NCI-H1436 treated with DMSO at 0.1 percent for 48 hours (cell line): ENCODE data around the gene FKBP7.
"Not testable (repeated sequence)": the region's sequence is repeated elsewhere in the genome, so short reads cannot be mapped to it uniquely, and the experiment has no call there.

Experiments used
- DNase-seq: peaks from one replicate; lab custom pipeline; 2025; lab: John Stamatoyannopoulos, UW

Gene FKBP7

DNA sequence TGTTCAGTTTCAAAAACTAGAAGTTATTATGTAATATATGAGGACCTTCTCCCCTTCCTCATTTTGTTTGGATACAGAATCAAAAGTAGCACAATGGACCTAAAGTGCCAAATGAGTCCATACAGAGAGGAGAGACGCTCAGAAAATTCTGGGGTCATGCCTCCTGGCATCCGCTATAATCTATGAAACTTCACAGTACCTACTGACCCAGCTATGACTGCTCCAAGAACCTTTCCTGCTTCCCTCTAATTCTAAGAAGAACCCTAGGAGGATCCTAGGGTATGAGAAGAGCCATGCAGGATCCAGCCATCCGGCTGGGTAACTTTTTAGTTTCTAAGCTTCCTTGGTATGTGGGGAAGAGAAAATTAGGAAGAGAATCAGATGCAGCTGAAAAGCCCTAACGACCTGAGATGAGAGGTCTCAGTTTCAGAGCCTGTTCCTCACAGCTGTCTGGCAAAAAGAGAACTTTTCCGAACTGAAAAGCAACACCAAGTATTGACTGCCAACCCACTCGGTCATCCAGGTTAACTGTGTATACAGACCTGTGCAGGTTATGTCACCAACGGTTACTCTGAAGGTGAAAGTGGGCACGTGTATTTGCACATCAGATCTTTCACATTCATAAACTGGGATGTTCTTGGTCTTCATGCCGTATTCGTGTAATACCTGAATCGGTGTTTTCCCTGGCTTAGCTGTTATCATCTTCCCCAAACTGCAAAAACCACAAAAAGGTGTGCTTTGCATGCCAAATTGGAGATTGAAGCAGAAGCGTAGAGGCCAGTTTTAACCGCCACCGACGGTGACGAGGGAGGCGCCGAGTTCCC is 28.5 kb downstream of the FKBP7 start:
- DNase-seq, result no peak

DNA sequence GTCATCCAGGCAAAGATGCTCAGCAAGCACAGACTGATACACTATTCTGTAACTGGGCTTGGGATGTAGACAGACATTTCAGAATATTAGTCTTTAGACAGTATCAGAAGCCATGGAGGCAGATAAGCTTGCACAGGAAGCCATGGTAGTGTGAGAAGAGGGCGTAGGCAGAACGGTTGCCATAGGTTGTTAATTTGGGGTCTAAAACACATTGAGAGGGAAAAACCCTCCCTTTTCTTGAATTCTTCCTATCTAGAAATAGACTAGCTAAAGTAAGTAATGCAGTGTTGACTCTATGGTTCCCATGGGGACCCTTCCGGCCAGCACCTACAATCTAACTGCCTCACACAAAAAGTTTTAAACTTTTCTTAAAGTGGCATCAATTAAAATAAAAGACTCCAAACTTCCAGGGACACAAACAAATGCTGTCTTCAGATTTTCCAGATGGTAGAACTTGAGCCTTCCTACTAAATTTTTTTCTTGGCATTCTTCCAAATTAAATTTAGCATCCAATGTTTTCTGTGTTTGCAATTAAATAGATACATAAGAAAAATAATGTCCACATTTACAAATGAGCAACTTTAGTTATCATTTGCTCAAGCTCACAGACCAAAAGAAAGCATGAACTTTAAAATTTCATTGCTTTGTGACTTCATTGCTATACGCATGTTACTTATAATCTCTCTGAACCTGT is 29.3 kb downstream of the FKBP7 start:
- no peak for DNase-seq

DNA sequence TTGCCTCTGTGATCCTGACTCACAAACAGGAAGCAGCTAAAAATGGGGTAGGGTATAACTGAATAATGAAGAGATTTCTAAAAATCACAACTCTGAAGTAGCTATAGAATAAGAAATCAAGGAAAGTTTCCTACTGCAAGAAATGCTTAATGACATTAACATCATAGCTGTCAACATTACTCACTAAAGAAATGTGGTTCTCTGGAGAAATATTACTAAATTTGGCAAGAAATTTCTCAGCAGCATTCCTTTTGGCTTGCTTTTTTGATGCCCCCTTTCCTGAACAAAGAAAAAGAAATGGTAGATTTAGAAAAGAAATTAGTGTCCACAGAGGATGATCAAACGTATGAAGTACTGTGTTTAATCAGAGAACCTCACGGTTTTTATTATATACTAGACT is 37.0 kb downstream of the FKBP7 start:
- DNase-seq, result no peak

GRCh38 chr2:178436662-178437061 is 41.7 kb downstream of the FKBP7 start:
- no peak for DNase-seq

DNA sequence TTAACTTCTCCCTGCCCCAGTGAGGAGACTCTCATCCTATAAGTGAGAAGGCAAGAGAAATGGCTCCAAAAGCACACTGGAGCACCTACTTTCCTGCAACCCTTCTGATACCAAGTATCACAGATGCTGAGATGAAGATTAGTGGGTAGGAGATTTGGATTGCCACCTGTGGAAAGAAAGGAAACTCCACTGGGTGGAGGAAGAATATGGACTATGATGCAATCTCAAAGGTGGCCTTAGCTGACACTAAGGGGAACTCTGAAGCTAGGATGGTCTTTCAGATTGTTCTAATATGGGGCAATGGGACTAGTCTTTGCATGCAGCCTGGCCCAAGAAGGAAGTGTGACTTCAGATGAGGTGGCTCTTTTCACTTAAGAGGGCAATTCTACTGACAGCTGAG is 49.1 kb downstream of the FKBP7 start:
- no peak for DNase-seq

DNA sequence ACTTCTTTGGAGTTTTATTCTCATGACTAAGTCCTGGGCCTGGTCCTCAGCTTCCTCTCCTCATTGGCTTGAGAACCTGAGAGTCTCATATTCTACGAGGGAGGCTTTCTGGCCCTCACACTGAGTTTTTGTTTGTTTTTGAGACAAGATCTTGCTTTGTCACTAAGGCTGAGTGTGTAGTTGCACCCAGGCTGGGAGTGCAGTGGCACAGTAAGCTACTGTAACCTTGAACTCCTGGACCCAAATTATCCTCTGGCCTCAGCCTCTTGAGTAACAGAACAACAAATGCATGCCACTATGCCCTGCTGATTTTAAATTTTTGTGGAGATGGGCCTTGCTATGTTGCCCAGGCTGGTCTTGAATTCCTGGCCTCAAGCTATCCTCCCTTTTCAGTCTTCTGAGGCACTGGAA is 50.0 kb downstream of the FKBP7 start:
- DNase-seq, result no peak

DNA sequence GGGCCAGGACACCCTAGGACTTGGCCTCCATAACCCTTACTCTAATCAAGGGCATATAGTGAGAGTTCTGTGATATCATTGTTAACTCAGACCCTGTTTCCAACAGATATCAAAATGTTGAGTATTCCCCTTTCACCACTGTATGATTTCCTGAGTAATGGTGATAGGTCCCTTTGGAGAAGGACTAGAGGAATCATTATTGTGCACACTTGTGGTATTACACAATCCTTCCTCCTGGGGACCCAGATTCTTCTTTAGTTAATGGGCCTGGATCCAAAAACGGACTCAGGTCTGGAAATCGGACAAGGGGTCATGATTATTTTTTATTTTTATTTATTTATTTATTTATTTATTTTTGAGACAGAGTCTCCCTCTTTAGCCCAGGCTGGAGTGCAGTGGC is 50.9 kb downstream of the FKBP7 start:
- no peak for DNase-seq

DNA sequence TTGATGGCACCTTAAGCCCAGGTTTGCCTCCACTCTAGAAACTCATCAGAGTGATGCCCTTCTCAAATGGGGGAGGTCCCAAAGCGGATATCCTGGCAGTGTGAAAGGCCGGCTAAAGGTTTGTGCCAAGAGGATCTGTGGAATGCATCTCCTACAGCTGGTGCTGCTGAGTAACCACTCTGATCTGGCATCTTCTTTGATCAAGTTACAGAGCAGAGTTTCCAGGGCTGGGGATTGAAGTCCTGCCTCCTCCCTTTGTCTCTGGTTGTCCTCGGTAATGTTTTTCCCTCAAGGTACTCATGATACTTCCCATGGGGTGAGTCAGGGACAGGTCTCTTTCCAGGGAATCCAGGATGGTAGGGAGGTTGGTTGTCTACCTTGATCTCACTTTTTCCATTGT is 52.0 kb downstream of the FKBP7 start:
- no peak for DNase-seq

DNA sequence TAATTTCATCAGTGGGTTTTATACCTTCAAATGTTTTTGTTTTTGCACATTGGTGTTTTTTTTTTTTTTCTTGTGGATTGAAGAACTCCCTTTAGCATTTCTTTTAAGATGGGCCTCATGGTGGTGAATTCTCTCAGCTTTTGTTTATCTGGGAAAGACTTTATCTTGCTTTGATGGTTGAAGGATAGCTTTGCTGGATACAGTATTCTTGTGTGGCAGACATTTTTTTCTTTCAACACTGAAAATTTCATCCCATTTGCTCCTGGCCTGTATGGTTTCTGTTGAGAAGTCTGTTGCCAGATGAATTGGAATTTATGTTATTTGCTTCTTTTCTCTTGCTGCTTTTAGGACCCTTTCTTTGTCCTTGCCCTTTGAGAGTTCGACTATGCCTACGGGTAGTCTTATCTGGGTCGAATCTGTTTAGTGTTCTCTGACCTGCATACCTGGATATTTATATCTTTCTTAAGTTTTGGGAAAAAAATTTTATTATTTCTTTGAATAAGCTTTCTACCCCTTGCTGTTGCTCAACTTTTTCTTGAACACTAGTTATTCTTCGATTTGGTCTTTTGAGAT is 53.1 kb downstream of the FKBP7 start:
- DNase-seq, result no peak

DNA sequence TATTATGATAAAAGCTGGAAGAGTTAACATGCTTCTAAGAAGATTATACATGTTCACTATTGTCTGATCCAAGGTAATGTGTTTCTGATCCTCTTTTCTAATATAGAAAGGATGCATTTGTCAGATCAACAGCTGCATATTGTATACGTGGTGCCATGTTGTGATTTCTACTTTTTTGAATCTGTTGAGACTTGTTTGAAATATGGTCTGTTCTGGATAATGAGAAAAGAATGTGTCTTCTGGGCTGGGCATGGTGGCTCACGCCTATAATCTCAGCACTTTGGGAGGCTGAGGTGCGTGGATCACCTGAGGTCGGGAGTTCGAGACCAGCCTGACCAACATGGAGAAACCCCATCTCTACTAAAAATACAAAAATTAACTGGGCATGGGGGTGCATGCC is 54.7 kb downstream of the FKBP7 start:
- not testable (repeated sequence) for DNase-seq

- no peak for DNase-seq
Measured at GRCh38 chr2:178422097-178422496, 56.3 kb downstream of the FKBP7 start.

DNA sequence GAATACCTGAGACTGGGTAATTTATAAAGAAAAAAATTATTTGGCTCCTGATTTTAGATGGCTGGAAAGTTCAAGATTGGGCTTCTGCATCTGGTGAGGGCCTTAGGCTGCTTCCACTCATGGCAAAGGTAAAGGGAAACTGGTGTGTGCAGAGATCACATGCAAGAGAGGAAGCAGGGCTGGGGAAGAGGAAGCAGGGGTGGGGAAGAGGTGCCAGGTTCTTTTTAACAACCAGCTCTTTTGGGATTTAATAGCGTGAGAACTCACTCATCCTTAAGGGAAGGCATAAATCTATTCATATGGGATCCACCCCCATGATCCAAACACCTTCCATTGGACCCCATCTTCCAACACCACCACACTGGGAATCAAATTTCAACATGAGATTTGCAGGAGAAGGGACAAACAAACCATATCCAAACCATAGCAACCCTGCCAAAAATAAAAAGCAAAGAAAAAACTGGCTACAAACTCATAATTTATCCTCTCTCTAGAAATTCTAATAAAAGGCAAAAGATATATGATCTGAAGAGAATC is 57.9 kb downstream of the FKBP7 start:
- DNase-seq, result no peak

DNA sequence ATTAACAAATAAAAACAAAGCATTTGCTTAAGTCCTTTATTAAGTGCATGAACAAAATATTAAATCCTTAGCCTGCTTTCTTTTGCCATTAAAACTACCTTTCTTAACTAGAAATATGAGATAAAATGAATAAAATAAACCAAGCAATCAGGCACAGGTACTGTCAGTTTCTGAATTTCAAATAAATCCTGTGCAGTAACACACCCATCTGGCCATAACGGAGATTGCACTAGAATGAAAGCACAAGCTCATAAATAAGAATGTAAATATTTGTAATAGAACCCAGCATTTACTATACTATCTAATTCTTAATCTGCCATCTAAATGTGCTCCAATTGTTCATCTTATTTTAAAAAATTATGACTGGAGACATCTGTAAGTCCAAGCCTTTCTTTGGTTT is 59.3 kb downstream of the FKBP7 start:
- no peak for DNase-seq

DNA sequence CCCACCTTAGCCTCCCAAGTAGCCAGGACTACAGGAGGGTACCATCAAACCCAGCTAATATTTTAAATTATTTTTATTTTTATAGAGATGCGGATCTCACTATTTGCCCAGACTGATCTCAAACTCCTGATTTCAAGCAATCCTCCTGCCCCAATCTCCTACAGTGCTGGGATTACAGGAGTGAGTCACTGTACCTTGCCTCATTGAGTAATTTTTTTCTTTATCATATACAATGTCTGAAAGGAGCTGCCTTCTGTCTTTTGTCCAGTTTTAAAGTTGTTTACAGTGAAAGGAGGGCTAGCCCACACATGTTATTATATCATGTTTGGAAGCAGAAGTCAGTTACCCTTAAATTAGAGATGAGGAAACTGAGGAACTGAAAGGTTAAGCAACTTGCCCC is 60.0 kb downstream of the FKBP7 start:
- no peak for DNase-seq

DNA sequence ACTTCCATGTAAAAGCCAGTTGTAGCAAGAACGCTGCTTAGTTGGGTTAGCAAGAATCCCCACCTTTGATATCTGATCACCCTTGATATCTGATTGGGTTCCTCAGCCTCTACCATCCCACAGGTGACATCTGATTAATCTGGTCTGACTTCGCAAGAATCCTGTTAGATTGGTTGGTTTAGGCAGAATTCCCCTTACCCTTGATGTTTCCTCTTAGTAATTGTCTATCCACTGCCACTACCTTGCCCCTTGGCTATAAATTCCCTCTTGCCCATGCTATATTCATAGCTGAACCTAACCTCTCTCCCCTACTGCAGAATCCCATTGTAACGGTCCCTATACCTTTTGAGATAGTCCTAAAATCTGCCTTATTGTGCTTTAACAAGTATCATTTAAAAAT is 60.5 kb downstream of the FKBP7 start:
- DNase-seq, result no peak

GRCh38 chr2:178415979-178416378 is 62.4 kb downstream of the FKBP7 start:
- no peak for DNase-seq

DNA sequence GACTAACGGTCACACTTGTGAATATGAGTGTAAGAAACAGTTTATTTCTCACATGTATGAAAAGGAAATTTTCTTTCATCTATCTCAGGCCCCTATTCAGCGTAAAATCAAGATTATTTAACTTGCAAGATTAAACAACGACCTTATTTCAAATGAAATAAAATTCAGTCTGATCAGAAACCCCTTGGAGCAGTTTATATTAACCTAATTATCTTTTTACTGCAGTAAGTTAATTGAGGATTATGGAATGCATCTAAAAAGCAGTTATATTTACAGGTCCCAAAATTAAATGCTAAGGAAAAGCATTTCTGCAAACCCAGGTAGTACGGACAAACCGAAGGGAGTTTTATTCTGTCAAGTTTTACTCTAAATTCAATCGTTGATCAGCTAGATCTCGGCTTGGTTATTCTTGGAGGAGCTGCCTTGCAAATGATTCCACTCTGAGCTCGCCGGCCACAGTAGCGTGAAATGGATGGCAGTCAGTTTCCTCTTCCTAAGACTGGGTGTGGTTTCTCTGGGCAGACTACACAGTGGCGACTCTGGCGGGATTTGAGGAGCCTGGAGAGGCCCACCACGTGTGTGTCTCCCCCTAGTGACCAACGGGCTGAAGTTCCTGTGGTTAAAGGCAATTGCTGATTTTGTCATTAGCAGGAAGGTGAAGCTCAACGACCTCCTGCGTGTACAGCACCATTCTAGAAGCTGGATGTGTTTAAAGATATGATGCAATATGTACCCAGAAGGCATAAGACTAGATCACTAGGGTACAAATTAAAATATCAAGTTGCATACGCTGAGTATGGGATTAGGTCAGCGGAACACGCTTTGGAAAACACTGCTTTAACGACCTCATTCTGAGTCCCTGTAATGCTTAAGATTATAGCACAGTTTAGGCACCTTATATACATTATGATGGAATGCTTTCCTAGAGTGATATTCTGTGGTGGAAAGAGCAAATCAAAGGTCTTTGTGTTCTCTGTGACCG is 63.8 kb downstream of the FKBP7 start:
- peak; percentile 88 for DNase-seq
